ENCODE results near the gene RAB41. TPM values are rescaled to one million over a fixed set of nuclear protein-coding genes. Genes with fewer than 3 reads are reported as not detected.
"Not testable (repeated sequence)": the region's sequence is repeated elsewhere in the genome, so short reads cannot be mapped to it uniquely, and the experiment has no call there.

The RAB41 gene
- not detected in 2 replicates for total RNA-seq

DNA sequence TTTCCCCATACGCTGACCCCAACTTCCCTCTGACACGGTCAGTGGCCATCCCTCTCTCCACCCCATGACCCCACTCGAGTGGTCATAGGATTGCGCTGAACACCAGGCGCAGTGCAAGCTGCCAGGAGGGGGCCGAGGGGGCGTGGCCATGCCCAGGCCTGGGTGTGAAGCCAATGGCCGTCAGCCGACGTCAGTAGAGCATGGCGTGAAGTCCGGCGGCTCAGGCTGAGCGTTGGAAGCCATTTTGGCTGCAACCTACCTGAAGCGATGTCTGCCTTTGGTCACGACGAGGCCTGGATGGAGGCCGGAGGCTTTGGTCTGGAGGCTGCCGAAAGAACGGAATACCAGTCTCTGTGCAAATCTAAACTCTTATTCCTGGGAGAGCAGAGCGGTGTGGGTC is at the start of gene RAB41:
Gene RAB41 (plus strand): TSS at position 222 of the 400 bp plus-strand sequence. CDS start 46 bp downstream, at position 268.
- DNase-seq (ENCODE audit: low read depth, low spot score), result no peak

GRCh38 chrX:70234355-70234754 is 47.6 kb upstream of the RAB41 start, which contains the start of gene AWAT1:
AWAT1 (plus strand) TSS chrX:70234655; CDS start chrX:70234696, 41 bp downstream.
- DNase-seq (ENCODE audit: low read depth, low spot score), result no peak

DNA sequence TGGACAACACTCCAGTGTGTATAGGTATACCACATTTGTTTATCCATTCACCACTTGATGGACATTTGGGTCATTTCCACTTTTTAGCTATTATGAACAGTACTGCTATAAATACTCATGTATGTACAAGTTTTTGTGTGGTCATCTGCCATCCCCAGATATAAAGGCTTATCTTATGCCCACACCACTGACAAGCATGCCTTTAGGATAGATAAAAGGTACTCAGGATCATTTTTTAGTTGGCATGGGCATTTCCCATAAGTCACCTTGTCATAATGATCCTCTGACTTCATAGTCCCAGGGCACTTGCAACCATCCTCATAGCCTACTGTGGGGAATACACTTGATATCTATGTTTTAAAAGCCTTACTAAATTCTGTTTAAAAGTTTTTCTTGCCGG is 41.2 kb upstream of the RAB41 start:
- DNase-seq (ENCODE audit: low read depth, low spot score), result no peak

DNA sequence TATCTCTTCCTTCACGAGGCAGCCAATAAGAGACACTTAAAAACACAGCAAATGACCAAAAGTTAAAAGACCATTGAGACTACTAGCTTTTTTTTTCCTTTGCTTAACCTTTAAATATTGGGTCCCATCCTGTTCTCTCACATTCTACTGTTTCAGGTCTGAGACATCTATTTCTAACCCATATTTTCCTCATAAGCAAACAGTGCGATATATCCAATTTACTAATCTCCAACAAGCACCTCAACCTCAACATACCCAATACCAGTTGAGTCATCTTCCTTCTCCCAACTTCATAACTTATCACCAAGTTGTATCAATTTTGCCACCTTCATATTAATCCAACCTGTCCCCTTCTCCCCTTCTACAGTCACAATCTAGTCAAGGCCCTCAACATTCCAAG is 40.5 kb upstream of the RAB41 start:
- DNase-seq (ENCODE audit: low read depth, low spot score), result no peak

DNA sequence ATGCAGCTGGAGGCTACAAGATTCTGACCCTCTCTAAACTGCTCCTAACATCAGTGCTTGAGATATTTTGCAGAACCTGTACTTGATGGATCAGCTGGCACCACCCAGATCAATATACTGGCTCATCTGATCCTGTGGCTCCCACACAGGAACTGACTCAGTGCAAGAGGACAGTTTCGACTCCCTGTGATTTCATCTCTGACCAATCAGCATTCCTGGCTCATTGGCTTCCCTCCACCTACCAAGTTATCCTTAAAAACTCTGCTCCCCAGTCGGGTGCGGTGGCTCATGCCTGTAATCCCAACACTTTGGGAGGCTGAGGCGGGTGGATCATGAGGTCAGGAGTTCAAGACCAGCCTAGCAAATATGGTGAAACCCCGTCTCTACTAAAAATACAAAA is 38.4 kb upstream of the RAB41 start:
- DNase-seq (ENCODE audit: low read depth, low spot score), result not testable (repeated sequence)

GRCh38 chrX:70244881-70245280 is 37.1 kb upstream of the RAB41 start:
- DNase-seq (ENCODE audit: low read depth, low spot score), result no peak

DNA sequence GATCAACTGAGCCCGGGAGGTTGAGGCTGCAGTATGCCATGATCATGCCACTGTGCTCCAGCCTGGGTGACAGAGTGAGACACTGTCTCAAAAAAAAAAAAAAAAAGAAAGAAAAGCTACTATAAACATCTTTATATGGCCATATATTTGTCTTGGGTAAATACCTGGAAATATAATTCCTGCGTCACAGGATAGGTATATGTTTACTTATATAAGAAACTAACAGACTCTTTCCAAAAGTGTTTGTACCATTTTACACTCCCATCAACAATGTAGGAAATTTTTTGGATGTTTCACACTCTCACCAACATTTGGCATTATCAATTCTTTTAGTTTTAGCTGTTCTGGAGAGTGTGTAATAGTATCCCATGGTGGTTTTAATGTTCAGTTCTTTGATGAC is 34.7 kb upstream of the RAB41 start:
- DNase-seq (ENCODE audit: low read depth, low spot score), result no peak

DNA sequence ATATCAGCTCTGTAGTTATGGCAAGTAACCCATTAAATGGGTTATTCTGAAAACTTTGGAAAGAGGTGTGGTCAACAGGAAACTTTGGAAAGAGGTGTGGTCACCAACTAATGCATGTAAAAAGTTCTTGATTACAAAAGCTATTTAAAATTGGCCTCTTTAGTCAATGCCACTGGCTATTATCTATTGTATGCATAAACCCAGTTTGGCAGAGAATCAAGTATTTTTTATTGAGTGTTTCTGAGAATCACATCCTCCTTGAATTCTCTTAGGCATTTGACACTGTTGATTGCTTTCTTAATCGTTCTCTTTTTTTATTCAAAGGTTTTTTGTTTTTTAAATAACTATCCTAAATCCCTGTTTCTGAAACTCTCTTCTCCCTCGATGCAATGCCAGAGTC is 29.5 kb upstream of the RAB41 start:
- DNase-seq (ENCODE audit: low read depth, low spot score), result no peak

DNA sequence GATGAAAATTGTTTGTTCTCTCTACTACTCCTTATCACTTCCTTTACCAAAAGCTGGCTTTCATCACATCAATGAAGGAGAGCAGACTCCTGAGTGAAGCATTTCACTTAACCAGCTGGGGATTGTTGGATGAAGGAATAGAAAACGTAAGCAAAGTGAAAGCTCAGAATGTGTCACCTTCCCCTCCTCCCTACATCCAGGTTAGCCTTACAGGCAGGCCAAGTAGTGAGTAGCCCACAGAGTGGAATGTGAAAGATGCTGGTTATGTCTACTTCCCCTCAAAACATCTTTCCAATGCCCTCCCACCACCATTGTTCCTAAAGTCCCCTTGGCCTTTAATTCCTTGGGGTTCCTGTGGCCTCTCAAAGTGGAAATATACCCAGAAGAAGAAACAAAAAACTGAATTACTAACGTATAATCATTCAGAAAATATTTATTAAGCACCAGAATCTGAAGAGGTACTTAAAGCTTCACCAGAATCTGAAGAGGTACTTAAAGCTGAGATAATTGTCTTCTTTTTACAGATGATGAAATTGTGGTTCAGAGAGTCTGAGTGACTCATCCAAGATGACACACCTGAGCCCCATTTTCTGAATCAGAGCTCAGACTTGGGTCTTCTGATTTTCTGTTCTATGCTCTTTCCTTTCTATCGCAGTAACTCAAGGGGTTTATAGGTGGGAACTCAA is 28.5 kb upstream of the RAB41 start:
- DNase-seq (ENCODE audit: low read depth, low spot score), result no peak

DNA sequence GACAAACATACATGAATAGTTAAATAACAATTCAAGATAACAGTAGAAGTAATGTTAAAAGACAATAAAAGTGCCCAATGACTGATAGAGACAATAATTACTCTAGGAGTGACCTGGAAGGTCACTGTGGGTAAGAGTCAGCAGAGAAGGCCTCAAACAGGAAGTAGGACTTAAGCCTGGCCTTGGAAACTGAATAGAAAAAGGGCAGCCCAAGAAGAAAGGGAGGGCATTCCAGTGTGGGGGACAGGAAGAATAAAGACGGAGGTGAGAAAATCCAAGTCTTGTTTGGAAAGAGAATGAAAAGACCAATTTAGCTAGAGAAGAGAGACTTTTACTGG is 27.9 kb upstream of the RAB41 start:
- no peak for DNase-seq (ENCODE audit: low read depth, low spot score)

DNA sequence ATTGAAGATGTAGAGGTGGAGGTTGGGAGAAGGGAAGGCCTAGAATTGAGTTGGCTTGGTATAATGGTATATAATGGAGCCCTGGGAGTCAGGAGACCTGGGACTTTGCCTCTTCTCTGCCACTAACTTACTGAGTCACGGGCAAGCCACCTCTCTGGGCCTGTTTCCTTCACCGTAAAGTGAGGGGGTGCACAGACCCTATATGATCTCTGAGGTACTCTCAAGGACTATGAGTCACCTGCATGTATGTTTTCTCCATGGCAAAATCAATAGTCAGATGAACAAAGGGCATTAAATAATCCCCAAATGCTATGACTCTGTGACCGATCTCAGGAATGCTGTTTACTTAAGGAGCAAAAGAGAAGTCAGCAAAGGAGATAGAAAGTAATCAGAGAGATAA is 27.1 kb upstream of the RAB41 start:
- no peak for DNase-seq (ENCODE audit: low read depth, low spot score)

GRCh38 chrX:70255452-70255851 is 26.5 kb upstream of the RAB41 start:
- DNase-seq (ENCODE audit: low read depth, low spot score), result no peak

GRCh38 chrX:70257423-70258288 is 24.3 kb upstream of the RAB41 start:
- DNase-seq (ENCODE audit: low read depth, low spot score), result no peak

GRCh38 chrX:70260104-70260503 is 21.9 kb upstream of the RAB41 start, which contains the start of gene P2RY4:
P2RY4 (minus strand) TSS chrX:70260204; CDS start chrX:70259624, 580 bp downstream.
- no peak for DNase-seq (ENCODE audit: low read depth, low spot score)

- no peak for DNase-seq (ENCODE audit: low read depth, low spot score)
These were observed 18.9 kb upstream of the RAB41 start for GRCh38 chrX:70262952-70263567.

GRCh38 chrX:70264784-70265183 is 17.2 kb upstream of the RAB41 start:
- no peak for DNase-seq (ENCODE audit: low read depth, low spot score)

DNA sequence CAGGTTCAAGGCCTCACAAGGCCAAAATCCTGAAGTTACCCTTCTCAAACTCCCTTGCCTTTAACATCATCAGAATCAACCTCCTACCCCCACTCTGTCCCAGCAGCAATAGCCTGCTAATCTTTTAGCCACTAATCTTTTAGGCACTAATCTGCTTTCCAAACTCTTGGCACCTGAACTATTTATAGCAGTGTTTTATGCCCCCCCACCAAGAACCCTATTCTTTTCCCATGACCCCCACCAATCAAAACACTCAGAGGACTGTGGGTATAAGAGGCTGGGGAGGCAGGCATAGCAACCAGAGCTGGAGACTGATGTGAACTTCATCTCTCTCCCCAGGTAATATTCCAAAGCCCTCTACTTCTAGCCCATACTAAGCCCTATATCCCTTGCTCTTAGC is 13.9 kb upstream of the RAB41 start, which contains the start of gene ARR3:
Gene ARR3 (plus strand): TSS at position 301 of the 400 bp plus-strand sequence. CDS start 1,052 bp downstream, outside the sequence.
- no peak for DNase-seq (ENCODE audit: low read depth, low spot score)

DNA sequence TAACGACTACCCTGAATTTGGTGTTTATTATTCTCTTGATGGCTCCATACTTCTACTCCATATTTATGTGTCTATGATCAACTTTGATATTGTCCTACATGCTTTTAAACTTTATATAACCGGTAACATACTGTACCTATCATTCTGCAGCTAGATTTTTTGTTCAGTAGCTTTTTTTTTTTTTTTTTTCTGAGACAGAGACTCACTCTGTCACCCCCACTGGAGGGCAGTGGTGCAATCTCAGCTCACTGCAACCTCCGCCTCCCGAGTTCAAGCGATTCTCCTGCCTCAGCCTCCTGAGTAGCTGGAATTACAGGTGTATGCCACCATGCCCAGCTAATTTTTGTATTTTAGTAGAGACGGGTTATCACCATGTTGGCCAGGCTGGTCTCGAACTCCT is 7.9 kb upstream of the RAB41 start:
- DNase-seq (ENCODE audit: low read depth, low spot score), result not testable (repeated sequence)

GRCh38 chrX:70279081-70279480 is 2.9 kb upstream of the RAB41 start:
- DNase-seq (ENCODE audit: low read depth, low spot score), result no peak

DNA sequence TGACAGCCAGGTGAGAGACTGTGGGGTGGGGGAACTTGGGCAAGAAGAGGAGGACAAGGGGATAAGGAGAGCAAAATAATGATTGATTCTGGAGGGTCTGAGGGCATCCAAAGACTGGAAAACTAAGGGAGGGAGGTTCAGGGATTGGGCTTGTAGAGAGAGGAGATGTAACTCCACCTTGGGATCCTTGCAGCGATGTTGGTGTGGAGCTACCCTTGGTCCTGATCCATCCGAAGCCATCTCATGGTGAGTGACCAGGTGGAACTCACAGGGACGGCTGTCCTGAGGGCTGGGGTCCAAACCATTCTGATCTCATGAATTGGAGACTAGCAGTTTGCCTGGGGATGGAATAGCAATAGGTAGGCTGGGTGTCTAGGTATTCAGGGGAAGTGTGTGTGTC is 1.4 kb upstream of the RAB41 start:
- no peak for DNase-seq (ENCODE audit: low read depth, low spot score)

DNA sequence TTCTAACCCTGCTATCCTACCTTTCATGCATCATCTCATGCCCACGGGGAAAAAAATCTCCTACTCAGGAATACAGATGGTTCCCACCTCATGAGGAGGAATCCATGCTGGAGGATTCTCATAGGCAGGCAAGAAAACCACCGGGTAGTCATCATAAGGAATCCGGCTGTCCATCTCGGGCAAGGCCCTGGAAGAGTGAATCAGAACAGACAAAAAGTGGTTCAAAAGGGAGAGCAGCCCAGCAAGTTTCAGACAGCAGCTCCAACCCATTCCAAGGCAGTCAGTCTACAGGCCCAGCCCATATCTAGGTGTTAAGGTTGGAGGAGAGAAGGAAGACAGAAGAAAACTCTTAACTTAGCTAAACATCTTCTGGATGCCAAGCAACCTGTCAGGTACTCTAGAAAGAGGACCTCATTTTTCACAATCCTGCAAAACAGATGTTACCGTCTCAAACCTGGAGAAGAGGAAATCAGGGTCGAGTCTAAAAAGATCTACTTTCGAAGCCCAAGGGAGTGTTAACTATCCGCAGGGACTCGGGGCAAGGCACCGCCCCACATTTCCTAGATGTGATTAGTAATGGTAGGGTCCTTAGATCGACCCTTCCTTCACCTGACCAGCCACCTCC is 7.3 kb downstream of the RAB41 start:
- DNase-seq (ENCODE audit: low read depth, low spot score), result no peak
